Thymus (tissue), 11 donors: Measurements from ENCODE around the gene VARS2. TPM values are rescaled to one million over a fixed set of nuclear protein-coding genes. Genes with fewer than 3 reads are reported as not detected.
A peak's percentile ranks its signal among the peaks of the same experiment; 100 is the strongest.

Experiments used
- DNase-seq, 9 donors: peaks; one replicate each; pipeline ENCODE4 v3.0.0-alpha.2; 2013; ENCODE audit warnings: low spot score in 9 of 9, low read depth in 6 of 9, missing footprints in 1 of 9
- H3K27ac ChIP-seq, 2 donors: one replicate each; pipeline ENCODE4 v1.5.1; 2013; ENCODE audit warnings: control low read depth in 1 of 2, low read depth in 1 of 2, low read length in 1 of 2, mild to moderate bottlenecking in 1 of 2, moderate library complexity in 1 of 2
- H3K27me3 ChIP-seq, 2 donors: one replicate each; pipeline ENCODE4 v1.5.1; 2013; ENCODE audit warnings: low read length in 1 of 2; ENCODE audit not compliant: control insufficient read depth in 2 of 2, insufficient read depth in 1 of 2
- H3K36me3 ChIP-seq, 2 donors: one replicate each; pipeline ENCODE4 v1.5.1; 2013; ENCODE audit warnings: low read length in 1 of 2, mild to moderate bottlenecking in 1 of 2, moderate library complexity in 1 of 2; ENCODE audit not compliant: control insufficient read depth in 2 of 2, insufficient read depth in 2 of 2
- H3K4me1 ChIP-seq, 2 donors: one replicate each; pipeline ENCODE4 v1.5.1; 2013; ENCODE audit warnings: low read length in 2 of 2; ENCODE audit not compliant: control insufficient read depth in 2 of 2, insufficient read depth in 2 of 2
- H3K4me3 ChIP-seq, 2 donors: one replicate each; pipeline ENCODE4 v1.5.1; 2013; ENCODE audit warnings: low read length in 2 of 2, control low read depth in 1 of 2, mild to moderate bottlenecking in 1 of 2
- H3K9me3 ChIP-seq, 2 donors: one replicate each; pipeline ENCODE4 v1.5.1; 2013; ENCODE audit warnings: low read length in 1 of 2, mild to moderate bottlenecking in 1 of 2; ENCODE audit not compliant: control insufficient read depth in 2 of 2, insufficient read depth in 1 of 2
- WGBS: extraction: QIAGEN DNeasy Blood & Tissue Kit; methylation state at CpG from one replicate; pipeline ENCODE4 v1.1.7; 2013; 5-methylcytosine and 5-hydroxymethylcytosine counted together
- polyA plus RNA-seq: library from polyadenylated mRNA; stranded (reverse); fragments of 200-250 nt; gene quantifications from one replicate; pipeline ENCODE4 v1.2.3, GENCODE V29; 2013
- total RNA-seq: library from RNA; stranded (reverse); fragments of 120-200 nt; gene quantifications from one replicate; pipeline ENCODE4 v1.2.4, GENCODE V29; 2013
- donor health status: healthy.

Gene VARS2
- total and polyA plus RNA-seq, 2 donors = 30.3 to 40.4 TPM

- H3K4me3 ChIP-seq = no peak overlapping the region
- H3K27ac ChIP-seq = no peak overlapping the region
- H3K4me1 ChIP-seq = peaks cover 20 to 49% of the 10 kb centered on the region in 2 donors
- no peaks in the 10 kb centered on the region for H3K9me3 ChIP-seq
- H3K27me3 ChIP-seq = peaks cover 0 to 31% of the 10 kb centered on the region in 2 donors
- DNase-seq = no peak
- H3K36me3 ChIP-seq = peaks cover 34 to 50% of the 10 kb centered on the region in 2 donors
- WGBS = 99% methylated on average over 4 of the region's 4 CpGs
These were observed 24.5 kb upstream of the VARS2 start for GRCh38 chr6:30889496-30889885.

- 76% methylated on average over 14 of the region's 14 CpGs for WGBS
- Histone ChIP-seq H3K27me3 (peaks cover 0 to 27% of the 10 kb centered on the region in 2 donors), H3K27ac (peak overlapping the region in 1 of 2 donors; percentile 25), H3K36me3 (peaks cover 36 to 54% of the 10 kb centered on the region in 2 donors), H3K4me3 (no peak overlapping the region), H3K9me3 (no peaks in the 10 kb centered on the region), H3K4me1 (peaks cover 18 to 44% of the 10 kb centered on the region in 2 donors)
- peak in 1 of 9 donors; percentile 32 for DNase-seq
These were observed 24.0 kb upstream of the VARS2 start for GRCh38 chr6:30889921-30890645.

DNA sequence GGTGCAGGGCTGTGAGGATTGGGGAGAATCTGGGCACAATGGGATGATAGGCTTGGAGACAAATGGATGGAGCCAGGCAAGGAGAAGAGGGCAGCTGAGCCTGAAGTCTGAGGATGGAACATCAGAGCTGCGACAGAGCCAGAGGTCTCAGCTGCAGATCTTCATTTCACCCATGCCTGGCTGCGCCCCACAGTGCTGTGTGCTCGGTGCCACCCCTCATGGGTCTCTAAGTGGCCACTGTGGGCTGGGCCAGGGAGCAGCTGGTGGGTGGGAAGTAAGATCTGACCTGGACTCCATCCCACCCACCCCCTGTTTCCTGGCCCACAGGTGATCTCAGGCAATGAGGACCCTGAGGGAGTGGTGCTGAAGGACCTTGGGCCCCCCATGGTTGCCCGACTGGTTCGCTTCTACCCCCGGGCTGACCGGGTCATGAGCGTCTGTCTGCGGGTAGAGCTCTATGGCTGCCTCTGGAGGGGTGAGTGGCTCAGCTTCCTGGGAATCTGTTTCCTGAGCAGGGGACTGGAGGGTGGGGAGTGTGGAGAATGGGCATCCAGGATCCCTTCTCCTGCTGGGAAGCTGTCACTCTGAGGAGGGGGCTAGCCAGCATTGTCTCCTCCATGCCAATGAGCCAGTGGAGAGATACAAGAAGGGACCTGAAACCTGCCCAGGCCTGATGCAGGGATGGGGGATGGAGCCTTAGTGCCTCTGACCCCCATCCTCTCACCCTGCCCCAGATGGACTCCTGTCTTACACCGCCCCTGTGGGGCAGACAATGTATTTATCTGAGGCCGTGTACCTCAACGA lies 23.2 kb upstream of the VARS2 start:
- peaks cover 0 to 20% of the 10 kb centered on the region in 2 donors for H3K27me3 ChIP-seq
- WGBS = 95% methylated on average over 12 of the region's 12 CpGs
- no peak overlapping the region for H3K27ac ChIP-seq
- no peaks in the 10 kb centered on the region for H3K9me3 ChIP-seq
- H3K4me3 ChIP-seq = no peak overlapping the region
- peaks cover 42 to 61% of the 10 kb centered on the region in 2 donors for H3K36me3 ChIP-seq
- DNase-seq = no peak
- peaks cover 10 to 44% of the 10 kb centered on the region in 2 donors for H3K4me1 ChIP-seq

DNA sequence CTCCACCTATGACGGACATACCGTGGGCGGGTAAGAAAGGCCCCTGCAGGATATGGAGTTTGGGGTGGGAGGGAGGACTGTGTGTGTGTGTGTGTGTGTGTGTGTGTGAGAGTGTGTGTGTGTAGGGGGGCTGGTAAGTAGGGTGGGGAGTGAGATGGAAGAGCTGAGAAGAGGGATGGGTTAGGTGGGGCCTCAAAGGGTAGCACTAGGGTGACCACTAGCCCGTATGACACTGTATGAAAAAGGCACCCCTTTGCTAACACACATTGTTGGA lies 22.7 kb upstream of the VARS2 start:
- Histone ChIP-seq H3K36me3 (peaks cover 47 to 65% of the 10 kb centered on the region in 2 donors), H3K9me3 (no peaks in the 10 kb centered on the region), H3K4me1 (peaks cover 5 to 44% of the 10 kb centered on the region in 2 donors), H3K27me3 (peaks cover 0 to 15% of the 10 kb centered on the region in 2 donors), H3K4me3 (no peak overlapping the region), H3K27ac (no peak overlapping the region)
- WGBS = 94% methylated on average over 4 of the region's 4 CpGs
- DNase-seq = no peak

DNA sequence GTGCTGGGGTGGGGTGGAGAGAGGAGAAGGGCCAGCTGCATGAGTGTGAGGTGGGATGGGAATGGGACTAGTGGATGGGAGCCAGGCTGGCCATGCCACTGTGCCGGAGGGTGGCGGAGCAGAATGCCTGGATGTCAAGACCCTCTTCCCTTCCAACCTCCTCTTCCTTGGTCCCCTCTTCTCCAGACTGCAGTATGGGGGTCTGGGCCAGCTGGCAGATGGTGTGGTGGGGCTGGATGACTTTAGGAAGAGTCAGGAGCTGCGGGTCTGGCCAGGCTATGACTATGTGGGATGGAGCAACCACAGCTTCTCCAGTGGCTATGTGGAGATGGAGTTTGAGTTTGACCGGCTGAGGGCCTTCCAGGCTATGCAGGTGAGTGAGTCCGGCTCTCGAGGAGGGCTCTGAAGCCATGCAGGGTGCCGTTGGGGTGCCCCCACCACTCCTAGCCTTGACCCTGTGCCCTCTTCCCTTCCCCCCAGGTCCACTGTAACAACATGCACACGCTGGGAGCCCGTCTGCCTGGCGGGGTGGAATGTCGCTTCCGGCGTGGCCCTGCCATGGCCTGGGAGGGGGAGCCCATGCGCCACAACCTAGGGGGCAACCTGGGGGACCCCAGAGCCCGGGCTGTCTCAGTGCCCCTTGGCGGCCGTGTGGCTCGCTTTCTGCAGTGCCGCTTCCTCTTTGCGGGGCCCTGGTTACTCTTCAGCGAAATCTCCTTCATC lies 22.1 kb upstream of the VARS2 start:
- H3K9me3 ChIP-seq = no peaks in the 10 kb centered on the region
- 89% methylated on average over 21 of the region's 21 CpGs for WGBS
- H3K36me3 ChIP-seq = peaks cover 53 to 69% of the 10 kb centered on the region in 2 donors
- no peak overlapping the region for H3K27ac ChIP-seq
- H3K4me1 ChIP-seq = peaks cover 3 to 38% of the 10 kb centered on the region in 2 donors
- no peak for DNase-seq
- no peak overlapping the region for H3K4me3 ChIP-seq
- peaks cover 0 to 12% of the 10 kb centered on the region in 2 donors for H3K27me3 ChIP-seq

DNA sequence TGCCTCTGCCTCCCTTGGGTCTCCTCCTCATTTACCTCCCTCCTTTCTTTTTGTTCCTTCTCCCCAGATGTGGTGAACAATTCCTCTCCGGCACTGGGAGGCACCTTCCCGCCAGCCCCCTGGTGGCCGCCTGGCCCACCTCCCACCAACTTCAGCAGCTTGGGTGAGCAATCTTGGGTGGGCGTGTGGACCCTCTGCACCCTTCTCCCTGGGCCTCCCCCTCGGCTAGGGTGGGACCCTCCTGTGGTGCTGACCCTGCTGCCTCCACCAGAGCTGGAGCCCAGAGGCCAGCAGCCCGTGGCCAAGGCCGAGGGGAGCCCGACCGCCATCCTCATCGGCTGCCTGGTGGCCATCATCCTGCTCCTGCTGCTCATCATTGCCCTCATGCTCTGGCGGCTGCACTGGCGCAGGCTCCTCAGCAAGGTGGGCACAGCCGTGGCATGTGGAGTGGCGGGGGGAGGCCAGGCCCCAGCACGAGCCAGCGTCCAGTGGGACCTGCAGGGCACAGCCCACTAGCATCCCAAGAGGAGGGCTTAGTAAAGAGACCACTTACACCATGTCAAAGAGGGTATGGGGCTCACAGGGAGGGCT lies 20.9 kb upstream of the VARS2 start:
- Histone ChIP-seq H3K4me3 (no peak overlapping the region), H3K36me3 (peaks cover 64 to 77% of the 10 kb centered on the region in 2 donors), H3K27ac (no peak overlapping the region), H3K27me3 (peaks cover 0 to 12% of the 10 kb centered on the region in 2 donors), H3K4me1 (peaks cover 3 to 38% of the 10 kb centered on the region in 2 donors), H3K9me3 (no peaks in the 10 kb centered on the region)
- 97% methylated on average over 16 of the region's 16 CpGs for WGBS
- DNase-seq = no peak

GRCh38 chr6:30893666-30894065 lies 20.4 kb upstream of the VARS2 start:
- peaks cover 0 to 12% of the 10 kb centered on the region in 2 donors for H3K27me3 ChIP-seq
- WGBS = 97% methylated on average over 8 of the region's 8 CpGs
- H3K9me3 ChIP-seq = no peaks in the 10 kb centered on the region
- H3K27ac ChIP-seq = no peak overlapping the region
- H3K4me1 ChIP-seq = peaks cover 3 to 36% of the 10 kb centered on the region in 2 donors
- DNase-seq = no peak
- H3K4me3 ChIP-seq = no peak overlapping the region
- H3K36me3 ChIP-seq = peaks cover 69 to 80% of the 10 kb centered on the region in 2 donors

GRCh38 chr6:30894381-30894780 lies 19.7 kb upstream of the VARS2 start:
- no peak overlapping the region for H3K4me3 ChIP-seq
- DNase-seq = no peak
- 94% methylated on average over 12 of the region's 12 CpGs for WGBS
- peaks cover 69 to 76% of the 10 kb centered on the region in 2 donors for H3K36me3 ChIP-seq
- H3K9me3 ChIP-seq = no peaks in the 10 kb centered on the region
- peaks cover 0 to 12% of the 10 kb centered on the region in 2 donors for H3K27me3 ChIP-seq
- peaks cover 3 to 31% of the 10 kb centered on the region in 2 donors for H3K4me1 ChIP-seq
- H3K27ac ChIP-seq = no peak overlapping the region
